RWPE2 (cell line): ENCODE data around the gene IL1RAPL1.

Source experiments
- ATAC-seq: fragments of 200-7000 bp; cut with Tn5 transposase; 3 replicates; pipeline ENCODE4 v1.9.1; 2021; ENCODE audit warnings: low read depth
- DNase-seq: peaks from one replicate; pipeline ENCODE4 v3.0.0-alpha.2; 2020; ENCODE audit warnings: low spot score
- H3K27ac ChIP-seq: fragments of 450-650 bp; 2 replicates; pipeline ENCODE4 v1.5.1; 2017; ENCODE audit warnings: mild to moderate bottlenecking; ENCODE audit not compliant: poor library complexity, severe bottlenecking
- H3K27me3 ChIP-seq: fragments of 250-450 bp; sonication (Bioruptor Pico); 2 replicates; pipeline ENCODE4 v1.5.1; 2021; ENCODE audit warnings: mild to moderate bottlenecking, moderate library complexity; ENCODE audit not compliant: insufficient read depth, poor library complexity, severe bottlenecking
- H3K36me3 ChIP-seq: fragments of 250-450 bp; sonication (Bioruptor Pico); 2 replicates; pipeline ENCODE4 v1.5.1; 2020; ENCODE audit warnings: low read depth, mild to moderate bottlenecking, moderate library complexity
- H3K4me1 ChIP-seq: fragments of 250-450 bp; sonication (Bioruptor Pico); 2 replicates; pipeline ENCODE4 v1.5.1; 2021; ENCODE audit warnings: mild to moderate bottlenecking, moderate library complexity; ENCODE audit not compliant: insufficient read depth, poor library complexity, severe bottlenecking
- H3K4me3 ChIP-seq: fragments of 250-450 bp; sonication (Bioruptor Pico); 2 replicates; pipeline ENCODE4 v1.5.1; 2021; ENCODE audit warnings: mild to moderate bottlenecking, moderate library complexity; ENCODE audit not compliant: severe bottlenecking
- H3K9me3 ChIP-seq: fragments of 250-450 bp; sonication (Bioruptor Pico); 2 replicates; pipeline ENCODE4 v1.5.1; 2021; ENCODE audit warnings: mild to moderate bottlenecking, moderate library complexity; ENCODE audit not compliant: severe bottlenecking
- TF ChIP-seq, protein P1 (sequence below): fragments of 450-650 bp; IDR thresholded peaks from one replicate; pipeline ENCODE4 v1.5.1; 2017; ENCODE audit warnings: mild to moderate bottlenecking, moderate library complexity; ENCODE audit not compliant: poor library complexity, severe bottlenecking

The IL1RAPL1 gene

DNA sequence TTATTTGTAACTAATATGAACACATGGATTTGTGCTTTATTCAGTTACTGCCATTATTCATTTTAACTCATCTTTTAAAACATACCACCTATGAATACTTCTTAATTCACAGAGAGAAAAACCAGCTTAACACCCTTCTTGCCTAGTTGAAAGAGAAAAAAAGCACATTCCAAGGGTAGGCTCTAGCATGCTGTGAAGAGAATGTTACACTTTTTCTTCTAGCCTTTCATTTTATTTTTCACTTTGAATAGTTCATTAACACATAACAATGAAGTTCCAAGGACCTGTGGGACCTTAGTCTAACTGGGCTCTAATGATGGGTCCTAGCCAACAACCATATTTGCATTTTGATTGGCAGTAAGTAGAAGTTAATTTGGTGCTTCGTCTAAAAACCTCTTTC, 1348.2 kb downstream of the IL1RAPL1 start:
- TF ChIP-seq, protein P1, sequence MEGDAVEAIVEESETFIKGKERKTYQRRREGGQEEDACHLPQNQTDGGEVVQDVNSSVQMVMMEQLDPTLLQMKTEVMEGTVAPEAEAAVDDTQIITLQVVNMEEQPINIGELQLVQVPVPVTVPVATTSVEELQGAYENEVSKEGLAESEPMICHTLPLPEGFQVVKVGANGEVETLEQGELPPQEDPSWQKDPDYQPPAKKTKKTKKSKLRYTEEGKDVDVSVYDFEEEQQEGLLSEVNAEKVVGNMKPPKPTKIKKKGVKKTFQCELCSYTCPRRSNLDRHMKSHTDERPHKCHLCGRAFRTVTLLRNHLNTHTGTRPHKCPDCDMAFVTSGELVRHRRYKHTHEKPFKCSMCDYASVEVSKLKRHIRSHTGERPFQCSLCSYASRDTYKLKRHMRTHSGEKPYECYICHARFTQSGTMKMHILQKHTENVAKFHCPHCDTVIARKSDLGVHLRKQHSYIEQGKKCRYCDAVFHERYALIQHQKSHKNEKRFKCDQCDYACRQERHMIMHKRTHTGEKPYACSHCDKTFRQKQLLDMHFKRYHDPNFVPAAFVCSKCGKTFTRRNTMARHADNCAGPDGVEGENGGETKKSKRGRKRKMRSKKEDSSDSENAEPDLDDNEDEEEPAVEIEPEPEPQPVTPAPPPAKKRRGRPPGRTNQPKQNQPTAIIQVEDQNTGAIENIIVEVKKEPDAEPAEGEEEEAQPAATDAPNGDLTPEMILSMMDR: no peak
- Histone ChIP-seq H3K36me3 (no peaks in the 10 kb centered on the region), H3K27ac (no peak overlapping the region), H3K27me3 (no peaks in the 10 kb centered on the region), H3K9me3 (no peaks in the 10 kb centered on the region), H3K4me1 (no peaks in the 10 kb centered on the region), H3K4me3 (no peak overlapping the region)
- ATAC-seq (no peak), DNase-seq (no peak)

DNA sequence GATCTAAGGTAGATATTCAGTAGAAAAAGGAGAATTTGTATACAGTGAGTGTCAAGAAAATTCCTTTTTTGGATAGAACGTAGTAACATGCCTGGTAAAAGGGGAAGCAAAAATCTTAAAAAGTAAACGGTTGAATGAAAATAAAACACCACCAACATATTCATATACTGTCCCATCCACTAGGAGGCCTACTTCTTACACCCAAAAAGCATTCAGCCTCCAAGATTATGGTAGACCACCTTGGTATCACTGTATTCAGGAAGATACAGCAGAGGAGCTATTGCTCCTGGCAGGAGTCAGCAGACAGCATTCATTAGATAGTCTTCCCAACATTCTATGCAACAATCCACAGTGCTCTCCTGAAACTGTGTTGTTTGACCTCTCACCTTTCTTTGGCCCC, 1353.5 kb downstream of the IL1RAPL1 start:
- no peak for DNase-seq

DNA sequence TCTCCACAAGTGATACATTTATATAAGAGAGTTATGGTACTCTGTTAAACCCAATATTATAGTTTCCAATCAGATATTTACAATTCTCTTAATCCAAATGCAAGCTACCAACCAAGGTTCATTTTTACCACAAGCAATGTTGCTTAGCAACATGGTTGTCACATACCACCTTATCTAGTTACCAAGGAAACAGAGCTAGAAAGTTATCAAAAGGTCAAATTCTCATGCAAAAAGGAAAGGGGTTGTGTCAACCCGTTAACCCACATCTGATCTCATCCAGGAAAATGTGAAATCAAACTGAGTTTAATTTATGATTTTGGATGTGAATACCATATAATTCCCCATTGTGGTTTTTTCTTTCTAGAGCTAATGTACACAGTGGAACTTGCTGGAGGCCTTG, 1354.0 kb downstream of the IL1RAPL1 start:
- no peak for DNase-seq
- Histone ChIP-seq H3K4me1 (no peaks in the 10 kb centered on the region), H3K9me3 (no peaks in the 10 kb centered on the region), H3K36me3 (no peaks in the 10 kb centered on the region), H3K4me3 (no peak overlapping the region), H3K27me3 (no peaks in the 10 kb centered on the region), H3K27ac (no peak overlapping the region)
- ATAC-seq: no peak
- TF ChIP-seq, protein P1: no peak

More for the DNA sequence above, 1353.5 kb downstream of the IL1RAPL1 start:
- TF ChIP-seq, protein P1: no peak
- ATAC-seq: no peak
- Histone ChIP-seq H3K4me1 (no peaks in the 10 kb centered on the region), H3K27ac (no peak overlapping the region), H3K36me3 (no peaks in the 10 kb centered on the region), H3K4me3 (no peak overlapping the region), H3K9me3 (no peaks in the 10 kb centered on the region), H3K27me3 (no peaks in the 10 kb centered on the region)

DNA sequence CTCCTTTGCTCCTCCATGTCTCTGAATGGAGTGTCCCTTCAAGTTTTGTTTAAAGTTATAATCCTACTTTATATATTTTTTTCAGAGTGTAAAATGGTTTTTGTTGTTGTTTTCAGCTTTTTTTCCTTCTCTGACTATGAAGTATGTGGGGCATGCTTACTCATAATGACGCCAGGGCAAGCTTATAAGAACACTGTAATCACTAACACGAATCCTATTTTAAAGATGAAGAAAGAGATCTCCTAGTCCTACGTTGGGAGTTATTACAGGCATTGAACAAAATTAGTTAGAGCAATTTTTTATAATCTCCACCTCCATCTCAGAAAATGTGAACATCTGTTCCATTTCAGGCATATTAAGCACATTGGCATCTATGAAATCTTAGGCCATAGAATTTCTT, 1360.0 kb downstream of the IL1RAPL1 start:
- Histone ChIP-seq H3K27ac (no peak overlapping the region), H3K36me3 (no peaks in the 10 kb centered on the region), H3K27me3 (no peaks in the 10 kb centered on the region), H3K4me1 (no peaks in the 10 kb centered on the region), H3K4me3 (no peak overlapping the region), H3K9me3 (no peaks in the 10 kb centered on the region)
- TF ChIP-seq, protein P1: no peak
- DNase-seq: no peak
- ATAC-seq: no peak

DNA sequence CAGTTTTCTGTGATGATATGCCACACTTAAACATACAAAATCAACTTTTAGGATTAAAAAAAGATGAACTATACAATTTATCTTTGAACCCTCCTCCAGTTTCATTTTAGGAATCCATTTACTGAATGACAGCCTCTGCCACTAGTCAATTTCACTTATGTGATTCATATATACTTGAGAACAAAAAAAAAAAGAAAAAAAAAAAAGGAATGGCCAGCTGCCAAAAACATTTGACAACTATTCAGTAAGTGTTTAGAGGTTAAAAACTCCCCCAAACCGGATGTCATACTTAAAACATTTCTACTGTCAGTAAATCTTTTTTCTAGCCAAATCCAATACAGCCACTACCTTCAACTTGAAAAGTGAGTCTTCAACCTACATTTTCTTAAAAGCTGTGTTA, 1361.4 kb downstream of the IL1RAPL1 start:
- no peak overlapping the region for H3K4me3 ChIP-seq
- H3K36me3 ChIP-seq: no peaks in the 10 kb centered on the region
- no peaks in the 10 kb centered on the region for H3K9me3 ChIP-seq
- no peaks in the 10 kb centered on the region for H3K27me3 ChIP-seq
- no peaks in the 10 kb centered on the region for H3K4me1 ChIP-seq
- DNase-seq (no peak), ATAC-seq (no peak)
- TF ChIP-seq, protein P1: no peak
- H3K27ac ChIP-seq: no peak overlapping the region
